Heart left ventricle (tissue), 16 donors: ENCODE data around the gene FOXG1. TPM values are rescaled to one million over a fixed set of nuclear protein-coding genes. Genes with fewer than 3 reads are reported as not detected.

Experiments used
- ATAC-seq, 4 donors: fragments of 200-7000 bp; cut with Tn5 transposase; one replicate each; pipeline ENCODE4 v1.9.1; 2020 to 2022; ENCODE audit warnings: moderate library complexity in 4 of 4, mild to moderate bottlenecking in 3 of 4, moderate number of reproducible peaks in 1 of 4
- DNase-seq, 5 donors: peaks; one replicate each; pipeline ENCODE4 v3.0.0-alpha.2; 2020
- H3K27ac ChIP-seq, 12 donors: fragments of 200-600 bp; sonication (generic) in 4 of 12; one replicate each; pipeline versions ENCODE4 v1.5.0 to v1.8.0; 2016 to 2022; ENCODE audit warnings: mild to moderate bottlenecking in 2 of 12
- H3K27me3 ChIP-seq, 9 donors: fragments of 200-600 bp; sonication (generic) in 2 of 9; one replicate each; pipeline versions ENCODE4 v1.5.1 to v1.8.0; 2016 to 2022; ENCODE audit warnings: mild to moderate bottlenecking in 3 of 9
- H3K36me3 ChIP-seq, 9 donors: fragments of 200-600 bp; sonication (generic) in 2 of 9; one replicate each; pipeline versions ENCODE4 v1.5.0 to v1.8.0; 2018 to 2022; ENCODE audit warnings: mild to moderate bottlenecking in 2 of 9
- H3K4me1 ChIP-seq, 12 donors: fragments of 200-600 bp; sonication (generic) in 4 of 12; one replicate each; pipeline versions ENCODE4 v1.5.0 to v1.8.0; 2016 to 2022; ENCODE audit warnings: mild to moderate bottlenecking in 3 of 12
- H3K4me3 ChIP-seq, 12 donors: fragments of 200-600 bp; sonication (generic) in 4 of 12; one replicate each; pipeline versions ENCODE4 v1.5.0 to v1.8.0; 2017 to 2022; ENCODE audit warnings: mild to moderate bottlenecking in 9 of 12, moderate library complexity in 4 of 12
- H3K9me3 ChIP-seq, 12 donors: fragments of 200-600 bp; sonication (generic) in 4 of 12; one replicate each; pipeline versions ENCODE4 v1.5.0 to v1.8.0; 2016 to 2022; ENCODE audit warnings: mild to moderate bottlenecking in 1 of 12
- CTCF ChIP-seq, 12 donors: fragments of 200-600 bp; sonication (generic) in 4 of 12; IDR thresholded peaks; one replicate each; pipeline versions ENCODE4 v1.5.0 to v1.8.0; 2018 to 2022; ENCODE audit warnings: antibody characterized with exemption in 12 of 12, mild to moderate bottlenecking in 5 of 12
- POLR2A ChIP-seq, 2 donors: fragments of 450-650 bp; IDR thresholded peaks; one replicate each; pipeline ENCODE4 v1.6.1; 2017; ENCODE audit warnings: antibody characterized with exemption in 2 of 2, mild to moderate bottlenecking in 2 of 2, moderate library complexity in 2 of 2
- WGBS, 4 donors: extraction: QIAGEN DNeasy Blood & Tissue Kit in 2 of 4; methylation state at CpG; one replicate each; pipeline versions ENCODE4 v1.1.5 to v1.1.7; 2013 to 2018; 5-methylcytosine and 5-hydroxymethylcytosine counted together
- intact Hi-C, 10 donors: fragments of 100-400 bp; cut with DNase I; formaldehyde crosslinking; loops; one replicate each; pipeline versions ENCODE4 v1.11.1 to v1.14.2; 2022
- long read RNA-seq, 3 donors: library from polyadenylated mRNA; unstranded; transcript quantifications; one replicate each; pipeline ENCODE4 v2.0.0, GENCODE V29; 2020 to 2021
- polyA plus RNA-seq, 2 donors: library from polyadenylated mRNA; stranded (reverse); fragments of 200-250 nt; gene quantifications; one replicate each; pipeline ENCODE4 v1.2.3, GENCODE V29; 2013
- total RNA-seq, 9 donors: library from RNA; depleted of rRNA in 2 of 9; stranded (reverse); fragments of >200 nt in 2 of 9; fragmentation: NEBNext Ultra II Directional in 3 of 9; extraction: Animal tissue kit (Norgen Biotek cat#: 25700) in 3 of 9; gene quantifications; one replicate each; pipeline versions ENCODE4 v1.1.0 to v1.2.4, GENCODE V29; 2016 to 2023
- donor health status: ischemic (EF 13 %, LVEDD 7.1; RV severe dilation, severe dysfunction).
- donor health status: healthy with polysubstance abuse.
- donor health status: DM: no; HTN: yes; CAD: no.
- donor health status: DM: no; HTN: no; CAD: no.
- donor health status: ischemic (EF 25% LVEDD 6.9; RV normal size, moderate dysfunction).
- donor health status: ischemic (EF 25% LVEDD 5.7; RV mildly dilated, moderate dysfunction).
- donor health status: healthy.
- donor health status: DM: yes; HTN: yes; CAD: no.
- donor health status: ischemic (EF 35%, LVEDD 5.7; RV mildly dilated, moderate dysfunction).
- donor health status: nonischemic (EF 11% LVEDD 7.7; RV severe dilation, severe dysfunction).
- donor health status: DM: yes; HTN: yes; CAD: no.
- donor health status: PGD.
- donor health status: ischemic (EF 29% LVEDD 5.4; RV normal size, mild dysfunction).
- donor health status: nonischemic (EF 23%, LVEDD 6.1; RV moderate dilation, normal function).

The FOXG1 gene
- total RNA-seq (not detected), polyA plus RNA-seq (not detected)
- long read RNA-seq, donor 1: 0 reads
- long read RNA-seq, donor 2: 0 reads
- long read RNA-seq, donor 3: 0 reads

GRCh38 chr14:28766469-28766955 is at the start of gene FOXG1:
TSS of gene FOXG1 (plus strand) at chr14:28766787. CDS start at chr14:28767280, 493 bp downstream.
- intact Hi-C loops: no loop called here
- Histone ChIP-seq H3K4me3 (peak within 1 kb of the TSS in 11 of 12 donors; percentile 8 to 46 (median 38)), H3K27me3 (peaks cover 50 to 96% (median 93%) of the 10 kb centered on the region in 9 donors), H3K4me1 (peaks cover 0 to 19% (median 10%) of the 10 kb centered on the region in 12 donors), H3K9me3 (peaks cover 0 to 6% (median 0%) of the 10 kb centered on the region in 12 donors), H3K36me3 (no peaks in the 10 kb centered on the region), H3K27ac (no peak within 1 kb of the TSS)
- ATAC-seq (no peak), DNase-seq (no peak)
- TF ChIP-seq CTCF (IDR thresholded peaks at IDR 0.05) (no peak), POLR2A (IDR thresholded peaks at IDR 0.05) (no peak)
- WGBS, 4 donors: 1 to 7% (median 2%) methylated on average over 22 to 58 of the region's 58 CpGs

- Histone ChIP-seq H3K36me3 (no peaks in the 10 kb centered on the region), H3K27me3 (no peaks in the 10 kb centered on the region), H3K4me3 (no peak overlapping the region), H3K4me1 (no peaks in the 10 kb centered on the region), H3K27ac (no peak overlapping the region), H3K9me3 (no peaks in the 10 kb centered on the region)
- ATAC-seq (no peak), DNase-seq (no peak)
- 76 to 86% (median 81%) methylated on average over 5 of the region's 5 CpGs for WGBS, 4 donors
- intact Hi-C loops: no loop called here
- no peak for TF ChIP-seq CTCF (IDR thresholded peaks at IDR 0.05)
- no peak for TF ChIP-seq POLR2A (IDR thresholded peaks at IDR 0.05)
Measured at GRCh38 chr14:28719130-28719529, 47.5 kb upstream of the FOXG1 start.

- H3K27ac ChIP-seq: no peak overlapping the region
- no peaks in the 10 kb centered on the region for H3K4me1 ChIP-seq
- H3K36me3 ChIP-seq: no peaks in the 10 kb centered on the region
- ATAC-seq: no peak
- WGBS, 4 donors: 63 to 66% (median 64%) methylated on average over 2 of the region's 2 CpGs
- DNase-seq: no peak
- H3K27me3 ChIP-seq: no peaks in the 10 kb centered on the region
- H3K4me3 ChIP-seq: no peak overlapping the region
- intact Hi-C loops: no loop called here
- H3K9me3 ChIP-seq: no peaks in the 10 kb centered on the region
- TF ChIP-seq CTCF (IDR thresholded peaks at IDR 0.05): no peak
- no peak for TF ChIP-seq POLR2A (IDR thresholded peaks at IDR 0.05)
Measured at GRCh38 chr14:28731358-28731757, 35.2 kb upstream of the FOXG1 start.

- Histone ChIP-seq H3K4me1 (no peaks in the 10 kb centered on the region), H3K4me3 (no peak overlapping the region), H3K27me3 (peaks cover 0 to 11% (median 0%) of the 10 kb centered on the region in 9 donors), H3K9me3 (peaks cover 0 to 11% (median under 1%) of the 10 kb centered on the region in 12 donors), H3K36me3 (no peaks in the 10 kb centered on the region), H3K27ac (no peak overlapping the region)
- 54 to 69% (median 58%) methylated on average over 3 of the region's 3 CpGs for WGBS, 4 donors
- DNase-seq (no peak), ATAC-seq (no peak)
- TF ChIP-seq CTCF (IDR thresholded peaks at IDR 0.05): no peak
- TF ChIP-seq POLR2A (IDR thresholded peaks at IDR 0.05): no peak
- intact Hi-C loops: no loop called here
Measured at GRCh38 chr14:28742171-28742846, 24.3 kb upstream of the FOXG1 start.
